Measurements from ENCODE around the gene FKBP1B. TPM values are rescaled to one million over a fixed set of nuclear protein-coding genes. Genes with fewer than 3 reads are reported as not detected.

Gene FKBP1B
- 1 to 10 TPM; 2.4 to 5.1 (median 3.8) TPM for total RNA-seq
- polyA plus RNA-seq, result 1 to 10 TPM; 2.6 to 3.9 (median 3.3) TPM
- long read RNA-seq, donor 1, partial matches to known transcripts, result 0 of 2 reads
- long read RNA-seq, donor 1, other reads (novel, unspliced or antisense), result 0 of 2 reads
- long read RNA-seq, donor 2, result 0 reads

DNA sequence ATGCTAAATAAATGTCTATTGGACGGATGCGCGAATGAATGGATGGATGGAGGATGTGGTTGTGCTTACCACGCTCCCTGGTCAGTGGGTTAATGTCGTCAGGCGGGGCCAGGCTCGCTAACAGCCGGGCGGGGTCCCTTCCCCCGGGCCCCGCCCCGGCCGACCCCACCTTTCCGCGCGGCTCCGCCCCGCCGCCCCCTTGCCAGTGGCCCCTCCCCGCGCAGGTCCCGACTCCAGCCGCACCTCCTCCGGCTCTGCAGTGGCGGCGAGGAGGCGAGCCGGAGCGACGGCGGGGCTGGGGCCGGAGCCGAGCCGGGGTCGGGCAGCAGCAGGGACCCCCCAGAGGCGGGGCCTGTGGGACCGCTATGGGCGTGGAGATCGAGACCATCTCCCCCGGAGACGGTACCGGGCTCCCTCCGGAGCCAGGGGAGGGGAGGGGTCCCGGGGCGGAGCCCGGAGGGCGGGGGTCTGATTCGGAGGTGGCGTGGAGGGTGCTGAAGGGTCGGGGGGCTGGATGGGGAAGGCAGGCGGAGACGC lies at the start of gene FKBP1B:
TSS of gene FKBP1B (plus strand) at position 257 of the 537 bp plus-strand sequence. CDS start at position 366, 109 bp downstream.
- DNase-seq, result peak; percentile 86
- Histone ChIP-seq H3K9me3 (no peaks in the 10 kb centered on the region), H3K4me1 (peaks cover 18 to 51% (median 37%) of the 10 kb centered on the region in 6 donors), H3K27ac (peak within 1 kb of the TSS in 6 of 8 donors; percentile 20 to 61 (median 50)), H3K4me3 (peak within 1 kb of the TSS; percentile 52 to 89 (median 62)), H3K36me3 (no peaks in the 10 kb centered on the region), H3K27me3 (replicated peaks in 1 of 7) (peaks cover 0 to 27% (median 0%) of the 10 kb centered on the region in 7 donors)
- WGBS, 5 donors, result 0 to 1% (median 1%) methylated on average over 28 to 52 of the region's 52 CpGs
- peak in 2 of 3 donors; percentile 23 to 66 for TF ChIP-seq POLR2AphosphoS5 (IDR thresholded peaks at IDR 0.05)
- no peak for TF ChIP-seq POLR2A (IDR thresholded peaks at IDR 0.05)
- TF ChIP-seq, protein P1, sequence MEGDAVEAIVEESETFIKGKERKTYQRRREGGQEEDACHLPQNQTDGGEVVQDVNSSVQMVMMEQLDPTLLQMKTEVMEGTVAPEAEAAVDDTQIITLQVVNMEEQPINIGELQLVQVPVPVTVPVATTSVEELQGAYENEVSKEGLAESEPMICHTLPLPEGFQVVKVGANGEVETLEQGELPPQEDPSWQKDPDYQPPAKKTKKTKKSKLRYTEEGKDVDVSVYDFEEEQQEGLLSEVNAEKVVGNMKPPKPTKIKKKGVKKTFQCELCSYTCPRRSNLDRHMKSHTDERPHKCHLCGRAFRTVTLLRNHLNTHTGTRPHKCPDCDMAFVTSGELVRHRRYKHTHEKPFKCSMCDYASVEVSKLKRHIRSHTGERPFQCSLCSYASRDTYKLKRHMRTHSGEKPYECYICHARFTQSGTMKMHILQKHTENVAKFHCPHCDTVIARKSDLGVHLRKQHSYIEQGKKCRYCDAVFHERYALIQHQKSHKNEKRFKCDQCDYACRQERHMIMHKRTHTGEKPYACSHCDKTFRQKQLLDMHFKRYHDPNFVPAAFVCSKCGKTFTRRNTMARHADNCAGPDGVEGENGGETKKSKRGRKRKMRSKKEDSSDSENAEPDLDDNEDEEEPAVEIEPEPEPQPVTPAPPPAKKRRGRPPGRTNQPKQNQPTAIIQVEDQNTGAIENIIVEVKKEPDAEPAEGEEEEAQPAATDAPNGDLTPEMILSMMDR (IDR thresholded peaks at IDR 0.05 in 8 of 11, conservative IDR thresholded peaks at IDR 0.05 in 3 of 11), result no peak
- intact Hi-C loops (cut with DNase I; ENCODE audit: low total_unique reads), result no loop called here

DNA sequence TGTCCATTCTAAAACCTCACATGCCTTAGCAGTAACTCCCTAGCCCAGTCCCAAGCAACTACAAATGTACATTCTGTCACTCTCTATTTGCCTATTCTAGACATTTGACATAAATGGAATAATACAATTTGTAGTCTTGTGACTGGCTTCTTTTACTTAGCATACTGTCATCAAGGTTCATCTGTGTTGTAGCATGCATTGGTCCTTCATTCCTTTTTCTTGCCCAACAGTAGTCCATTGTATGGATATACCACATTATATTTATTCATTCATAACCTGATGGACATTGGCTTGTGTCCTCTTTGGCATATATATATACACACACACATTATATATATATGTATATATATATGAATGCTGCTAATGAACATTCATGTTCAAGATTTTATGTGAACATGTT lies 41.8 kb upstream of the FKBP1B start:
- intact Hi-C loops (cut with DNase I; ENCODE audit: low total_unique reads), result no loop called here
- DNase-seq, result no peak
- peaks cover 3 to 19% (median 13%) of the 10 kb centered on the region in 6 donors for H3K4me1 ChIP-seq
- H3K9me3 ChIP-seq, result no peaks in the 10 kb centered on the region
- H3K36me3 ChIP-seq, result no peaks in the 10 kb centered on the region
- no peak overlapping the region for H3K4me3 ChIP-seq
- TF ChIP-seq POLR2AphosphoS5 (IDR thresholded peaks at IDR 0.05) (no peak), POLR2A (IDR thresholded peaks at IDR 0.05) (no peak)
- TF ChIP-seq, protein P1 (IDR thresholded peaks at IDR 0.05 in 8 of 11, conservative IDR thresholded peaks at IDR 0.05 in 3 of 11), result no peak
- no peak overlapping the region for H3K27ac ChIP-seq
- H3K27me3 ChIP-seq (replicated peaks in 1 of 7), result peaks cover 0 to 35% (median 22%) of the 10 kb centered on the region in 7 donors

DNA sequence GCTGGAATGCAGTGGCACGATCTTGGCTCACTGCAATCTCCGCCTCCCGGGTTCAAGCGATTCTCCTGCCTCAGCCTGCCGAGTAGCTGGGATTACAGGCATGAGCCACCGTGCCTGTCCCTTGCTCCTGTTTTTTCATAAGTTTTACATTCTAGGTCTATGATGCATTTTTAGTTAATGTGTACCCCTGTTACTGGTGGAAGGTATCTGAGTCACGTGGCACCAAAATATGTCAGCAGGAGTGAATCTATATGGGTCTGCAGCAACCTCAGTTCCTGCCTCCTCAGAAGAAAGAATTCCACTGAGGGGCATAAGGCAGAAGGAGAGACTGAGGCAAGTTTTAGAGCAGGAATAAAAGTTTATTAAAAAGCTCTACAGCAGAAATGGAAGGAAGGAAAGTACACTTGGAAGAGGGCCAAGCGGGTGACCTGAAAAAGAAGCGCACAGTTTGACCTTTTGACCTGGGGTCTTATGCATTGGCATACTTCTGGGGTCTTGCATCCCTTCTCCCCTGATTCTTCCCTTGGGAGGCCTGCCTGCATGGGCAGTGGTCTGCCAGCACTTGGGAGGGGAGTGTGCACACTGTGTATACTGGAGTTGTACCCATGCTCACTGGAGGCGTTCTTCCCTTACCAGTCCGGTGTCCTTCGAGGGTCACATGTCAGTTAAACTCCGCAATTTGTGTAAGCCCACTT lies 40.7 kb upstream of the FKBP1B start:
- TF ChIP-seq POLR2A (IDR thresholded peaks at IDR 0.05) (no peak), POLR2AphosphoS5 (IDR thresholded peaks at IDR 0.05) (no peak)
- TF ChIP-seq, protein P1 (IDR thresholded peaks at IDR 0.05 in 8 of 11, conservative IDR thresholded peaks at IDR 0.05 in 3 of 11), result no peak
- H3K4me1 ChIP-seq, result peaks cover 3 to 19% (median 13%) of the 10 kb centered on the region in 6 donors
- intact Hi-C loops (cut with DNase I; ENCODE audit: low total_unique reads), result no loop called here
- H3K9me3 ChIP-seq, result no peaks in the 10 kb centered on the region
- no peaks in the 10 kb centered on the region for H3K36me3 ChIP-seq
- no peak for DNase-seq
- peaks cover 0 to 35% (median 22%) of the 10 kb centered on the region in 7 donors for H3K27me3 ChIP-seq (replicated peaks in 1 of 7)
- no peak overlapping the region for H3K4me3 ChIP-seq
- WGBS, 5 donors, result 75 to 90% (median 89%) methylated on average over 13 of the region's 13 CpGs
- H3K27ac ChIP-seq, result no peak overlapping the region

DNA sequence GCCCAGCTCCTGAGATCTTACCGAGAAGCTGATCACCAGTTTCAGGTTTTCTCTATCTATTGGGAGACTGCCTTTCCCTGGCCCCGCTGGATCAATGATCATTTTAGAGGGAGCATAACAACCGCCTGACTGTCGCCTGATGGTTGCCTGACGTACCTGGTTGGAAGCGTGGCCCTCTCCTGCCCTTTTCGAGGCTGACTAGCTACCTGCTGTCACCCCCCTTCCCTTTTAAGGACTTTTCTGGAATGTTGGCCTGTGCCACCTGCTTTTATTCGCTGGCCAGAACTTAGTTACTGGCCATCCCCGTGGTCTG lies 40.2 kb upstream of the FKBP1B start:
- 73 to 82% (median 77%) methylated on average over 9 of the region's 9 CpGs for WGBS, 5 donors
- H3K36me3 ChIP-seq, result no peaks in the 10 kb centered on the region
- TF ChIP-seq POLR2A (IDR thresholded peaks at IDR 0.05), result no peak
- TF ChIP-seq POLR2AphosphoS5 (IDR thresholded peaks at IDR 0.05), result no peak
- TF ChIP-seq, protein P1 (IDR thresholded peaks at IDR 0.05 in 8 of 11, conservative IDR thresholded peaks at IDR 0.05 in 3 of 11), result no peak
- peak overlapping the region in 3 of 8 donors; percentile 19 to 64 (median 42) for H3K4me3 ChIP-seq
- no peak for DNase-seq
- intact Hi-C loops (cut with DNase I; ENCODE audit: low total_unique reads), result no loop called here
- H3K27ac ChIP-seq, result no peak overlapping the region
- peaks cover 3 to 19% (median 13%) of the 10 kb centered on the region in 6 donors for H3K4me1 ChIP-seq
- H3K27me3 ChIP-seq (replicated peaks in 1 of 7), result peaks cover 0 to 35% (median 22%) of the 10 kb centered on the region in 7 donors
- no peaks in the 10 kb centered on the region for H3K9me3 ChIP-seq

Data from spleen (tissue), 13 donors.